RCC 7860 (cell line): ENCODE data around the gene YIF1A.
"Not testable (repeated sequence)": the region's sequence is repeated elsewhere in the genome, so short reads cannot be mapped to it uniquely, and the experiment has no call there.

Experiments
- DNase-seq: peaks from one replicate; pipeline ENCODE4 v3.0.0-alpha.2; 2015; ENCODE audit warnings: low spot score
- FAIRE-seq: peaks from 2 replicates; lab custom pipeline; 2012; peaks lifted over from hg19 to GRCh38; lab: Jason Lieb, UNC

Gene YIF1A

GRCh38 chr11:66326261-66327111 is 37.5 kb upstream of the YIF1A start:
- FAIRE-seq (no peak), DNase-seq (peak; percentile 14)

- FAIRE-seq (no peak), DNase-seq (no peak)
Observed at GRCh38 chr11:66325263-66325671, 36.3 kb upstream of the YIF1A start.

- DNase-seq = no peak
- no peak for FAIRE-seq
Observed at GRCh38 chr11:66324664-66325063, 35.7 kb upstream of the YIF1A start.

GRCh38 chr11:66323684-66324083 is 34.7 kb upstream of the YIF1A start:
- DNase-seq (no peak), FAIRE-seq (no peak)

GRCh38 chr11:66322732-66323427 is 33.9 kb upstream of the YIF1A start:
- no peak for FAIRE-seq
- no peak for DNase-seq

GRCh38 chr11:66321606-66322005 is 32.7 kb upstream of the YIF1A start:
- no peak for DNase-seq
- no peak for FAIRE-seq

DNA sequence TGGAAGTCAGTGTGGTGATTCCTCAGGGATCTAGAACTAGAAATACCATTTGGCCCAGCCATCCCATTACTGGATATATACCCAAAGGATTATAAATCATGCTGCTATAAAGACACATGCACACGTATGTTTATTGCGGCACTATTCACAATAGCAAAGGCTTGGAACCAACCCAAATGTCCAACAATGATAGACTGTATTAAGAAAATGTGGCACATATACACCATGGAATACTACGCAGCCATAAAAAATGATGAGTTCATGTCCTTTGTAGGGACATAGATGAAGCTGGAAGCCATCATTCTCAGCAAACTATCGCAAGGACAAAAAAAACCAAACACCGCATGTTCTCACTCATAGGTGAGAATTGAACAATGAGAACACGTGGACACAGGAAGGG is 31.8 kb upstream of the YIF1A start:
- not testable (repeated sequence) for FAIRE-seq, DNase-seq

DNA sequence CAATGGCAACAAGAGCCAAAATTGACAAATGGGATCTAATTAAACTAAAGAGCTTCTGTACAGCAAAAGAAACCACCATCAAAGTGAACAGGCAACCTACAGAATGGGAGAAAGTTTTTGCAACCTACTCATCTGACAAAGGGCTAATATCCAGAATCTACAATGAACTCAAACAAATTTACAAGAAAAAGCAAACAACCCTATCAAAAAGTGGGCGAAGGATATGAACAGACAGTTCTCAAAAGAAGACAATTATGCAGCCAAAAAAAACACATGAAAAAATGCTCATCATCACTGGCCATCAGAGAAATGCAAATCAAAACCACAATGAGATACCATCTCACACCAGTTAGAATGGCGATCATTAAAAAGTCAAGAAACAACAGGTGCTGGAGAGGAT is 31.3 kb upstream of the YIF1A start:
- not testable (repeated sequence) for FAIRE-seq, DNase-seq

- FAIRE-seq (no peak), DNase-seq (no peak)
Observed at GRCh38 chr11:66318600-66318970, 29.6 kb upstream of the YIF1A start.

- no peak for FAIRE-seq
- no peak for DNase-seq
Observed at GRCh38 chr11:66317723-66318599, 29.0 kb upstream of the YIF1A start.

- FAIRE-seq (no peak), DNase-seq (no peak)
Observed at GRCh38 chr11:66317322-66317722, 28.4 kb upstream of the YIF1A start.

GRCh38 chr11:66316849-66317251 is 27.9 kb upstream of the YIF1A start, which contains the start of gene CD248:
Gene CD248 (minus strand): TSS chr11:66317044. CDS start chr11:66317027, 17 bp downstream.
- FAIRE-seq = no peak
- DNase-seq = no peak

DNA sequence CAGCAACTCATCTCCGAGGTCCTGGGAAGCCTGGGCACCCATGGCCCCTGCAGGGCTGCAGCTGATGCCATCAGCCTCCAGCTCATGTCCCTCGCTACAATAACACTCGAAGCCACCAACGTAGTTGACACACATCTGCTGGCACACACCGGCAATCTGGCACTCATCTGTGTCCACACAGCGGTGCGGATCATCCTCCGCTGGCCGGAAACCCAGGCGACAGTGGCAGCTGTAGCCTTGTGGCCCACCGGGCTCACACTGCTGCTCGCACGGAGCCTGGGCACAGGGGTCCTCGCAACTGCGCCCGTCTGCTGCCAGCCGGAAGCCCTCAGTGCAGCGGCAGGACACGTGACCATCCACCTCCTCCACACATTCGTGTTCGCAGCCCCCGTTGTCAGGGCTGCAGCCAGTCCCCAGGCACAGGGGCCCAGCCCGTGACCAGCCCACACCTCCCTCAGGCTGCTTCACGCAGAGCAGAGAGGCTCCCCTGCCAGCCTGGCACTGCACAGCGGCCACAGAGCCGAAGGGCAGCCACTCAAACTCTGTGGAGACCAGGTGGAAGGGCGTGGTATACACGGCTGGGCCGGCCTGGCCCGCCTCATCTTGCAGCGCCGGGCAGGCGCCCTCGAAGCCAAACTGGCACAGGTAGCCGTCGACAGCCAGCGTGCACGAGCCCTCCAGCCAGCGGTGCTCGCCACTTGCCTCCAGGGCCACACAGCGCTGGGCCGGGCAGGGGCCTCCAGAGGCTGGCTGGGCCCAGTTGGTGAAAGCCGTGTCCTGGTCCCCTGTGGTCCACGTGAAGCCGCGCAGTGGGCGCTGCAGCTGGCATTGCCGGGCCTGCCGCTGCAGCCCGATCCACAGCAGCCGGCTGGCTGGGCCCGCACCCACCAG is 27.2 kb upstream of the YIF1A start:
- DNase-seq = no peak
- no peak for FAIRE-seq

DNA sequence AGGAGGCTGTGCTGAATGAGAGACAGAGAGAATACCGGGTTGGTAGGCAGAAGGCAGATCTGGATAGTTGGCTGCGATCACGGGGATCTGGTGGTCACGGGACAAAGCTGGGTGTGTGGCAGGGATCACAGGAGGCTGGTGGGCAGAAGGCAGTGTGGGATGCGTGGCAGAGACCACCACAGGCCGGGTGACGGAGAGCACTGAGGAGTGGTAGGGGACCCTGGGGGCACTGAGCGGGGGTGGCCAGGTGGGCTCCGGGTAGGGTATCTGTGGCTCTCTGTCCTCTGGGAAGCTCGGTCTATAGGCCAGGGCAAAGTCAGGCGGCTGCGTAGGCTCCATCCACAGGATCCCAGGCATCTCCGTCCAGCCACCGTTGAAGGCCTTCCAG is 26.5 kb upstream of the YIF1A start:
- no peak for DNase-seq
- FAIRE-seq = no peak

DNA sequence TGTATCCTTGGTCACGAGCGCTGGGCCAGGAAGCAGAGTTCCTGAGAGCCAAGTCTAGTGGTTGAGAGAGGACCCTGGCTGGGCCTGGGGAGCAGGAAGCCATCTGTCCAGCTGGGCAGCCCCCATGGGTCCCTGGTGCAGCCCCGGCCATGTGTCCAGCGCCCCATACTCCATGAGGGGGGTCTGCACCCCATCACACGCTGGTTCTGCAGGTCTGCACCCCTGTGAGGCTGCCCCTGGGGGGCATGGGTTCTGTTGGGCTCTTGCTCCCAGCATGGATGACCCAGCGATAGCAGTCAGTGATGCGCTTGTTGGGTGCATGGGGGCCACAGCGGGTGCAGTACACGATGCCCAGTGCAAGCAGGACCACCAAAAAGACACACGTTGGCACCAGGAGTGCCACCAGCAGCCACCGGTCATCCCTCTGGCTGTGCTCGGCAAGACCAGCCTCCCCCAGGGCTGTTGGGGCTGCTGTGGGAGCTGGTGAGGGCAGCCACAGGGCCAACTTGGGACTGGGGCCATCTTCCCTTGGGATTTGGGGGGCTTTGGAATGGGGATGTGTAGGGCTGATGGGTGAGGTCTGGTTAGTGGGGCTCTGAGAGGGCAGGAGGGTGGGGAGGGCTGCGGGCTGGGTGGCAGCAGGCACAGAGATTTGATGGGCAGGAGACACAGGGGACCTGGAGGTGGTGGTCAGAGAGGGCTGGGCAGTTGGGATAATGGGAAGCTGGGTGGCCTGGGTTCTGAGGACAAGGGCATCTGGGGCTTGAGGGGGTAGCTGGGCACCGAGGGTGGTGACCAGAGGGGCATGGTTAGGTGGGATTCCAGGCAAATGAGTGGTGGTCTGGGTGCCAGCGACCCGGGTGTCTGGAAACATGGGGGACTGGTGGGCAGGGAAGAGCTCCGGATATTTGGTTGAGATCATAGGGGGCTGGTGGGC is 25.9 kb upstream of the YIF1A start:
- FAIRE-seq (no peak), DNase-seq (no peak)

DNA sequence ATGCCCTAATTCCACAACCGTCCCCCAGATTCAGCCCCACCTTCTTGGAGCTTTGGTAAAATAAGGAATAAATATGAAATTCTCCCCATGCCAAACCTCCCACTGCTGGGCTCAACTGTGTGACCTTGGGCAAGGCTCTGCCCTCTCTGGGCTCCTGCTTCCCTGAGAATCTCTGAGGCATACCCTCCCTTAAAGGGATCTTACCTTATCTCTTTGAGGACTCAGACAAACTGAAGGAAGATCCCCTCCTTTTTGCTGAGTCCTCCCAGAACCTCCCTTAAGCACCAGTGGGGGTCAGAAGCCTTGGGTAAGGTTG is 25.2 kb upstream of the YIF1A start:
- FAIRE-seq = no peak
- no peak for DNase-seq

DNA sequence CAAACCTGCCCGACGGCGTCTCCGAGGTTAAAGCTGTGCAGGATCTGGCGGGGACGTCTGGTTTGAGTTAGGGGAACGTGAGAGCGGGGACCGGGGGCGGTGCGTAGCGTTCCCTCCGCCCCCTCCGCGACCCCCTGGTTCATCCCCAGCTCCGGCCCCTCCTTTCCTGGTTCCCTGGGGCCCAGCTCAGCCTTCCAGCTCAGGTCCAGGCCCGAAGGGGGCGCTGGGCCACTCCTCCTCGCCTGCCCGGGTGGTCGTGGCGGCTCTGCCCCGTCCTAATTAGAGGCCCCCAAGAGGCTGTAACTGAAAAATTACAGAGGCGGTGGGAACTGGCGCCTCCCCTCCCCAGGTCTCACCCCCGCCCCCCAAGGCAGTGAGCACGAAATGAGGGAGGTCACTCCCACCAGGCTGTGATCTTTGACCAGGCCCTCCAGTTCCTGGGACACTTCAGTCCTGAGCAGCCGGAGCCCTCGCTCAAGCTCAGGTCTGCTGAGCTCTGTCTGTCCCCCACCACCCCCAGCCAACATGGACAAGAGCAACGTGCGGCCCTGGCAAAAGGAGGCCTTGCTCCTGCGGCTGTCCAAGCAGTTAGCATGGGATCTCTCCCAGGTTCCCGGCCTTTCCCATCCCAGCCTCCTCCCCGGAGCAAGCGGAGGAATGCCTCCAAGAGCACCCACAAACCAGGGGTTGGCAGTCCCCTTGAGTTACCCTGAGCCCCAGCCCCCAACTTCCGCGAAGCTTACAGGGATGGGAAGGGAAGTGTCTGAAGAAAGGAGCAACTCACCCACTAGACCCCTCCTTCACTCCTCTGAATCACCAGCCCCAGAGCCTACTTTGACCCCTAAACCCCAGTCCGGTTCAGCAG is 24.6 kb upstream of the YIF1A start:
- no peak for DNase-seq

DNA sequence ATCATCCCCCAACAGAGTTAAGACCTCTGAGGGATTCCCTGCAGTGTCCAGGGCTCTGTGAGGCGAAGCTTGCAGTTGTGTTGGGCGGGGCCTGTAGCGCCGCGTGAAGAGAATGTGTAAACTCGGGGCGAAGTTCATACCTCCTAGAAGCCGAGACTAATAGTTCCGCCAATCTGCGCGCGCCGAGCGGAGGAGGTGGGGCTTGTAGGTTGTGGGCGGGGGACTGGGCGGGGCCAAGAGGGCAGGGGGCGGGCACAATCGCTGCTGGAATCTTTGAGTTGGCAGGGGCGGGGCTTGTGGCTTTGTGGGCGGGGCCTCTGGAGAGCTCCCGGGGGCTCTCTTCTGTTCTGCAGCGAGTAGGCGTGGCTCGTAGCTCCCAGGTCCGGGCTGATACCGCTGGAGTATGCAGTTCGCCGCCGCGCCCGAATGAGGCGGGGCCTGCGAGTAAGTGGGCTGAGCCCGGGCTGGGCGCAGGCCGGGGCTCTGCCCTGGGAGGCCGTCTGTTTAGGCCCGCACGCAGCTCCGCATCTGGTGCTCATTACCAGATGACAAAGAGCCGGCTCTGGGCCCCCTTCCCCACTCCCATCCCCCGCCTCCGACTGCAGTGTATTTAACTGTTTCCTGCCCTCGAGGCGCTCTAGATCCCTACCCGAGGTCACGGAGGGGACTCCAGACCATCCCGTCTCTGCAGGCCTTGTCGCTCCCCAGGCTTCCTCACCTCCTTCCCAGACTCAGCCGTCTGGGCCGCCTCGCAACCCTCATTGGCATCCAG is 23.8 kb upstream of the YIF1A start:
- DNase-seq (peak; percentile 94), FAIRE-seq (peak; percentile 66)

More for the DNA sequence above, 24.6 kb upstream of the YIF1A start:
- no peak for FAIRE-seq
